Endothelial cell of umbilical vein (primary cell): Measurements from ENCODE around the gene RNH1. TPM values are rescaled to one million over a fixed set of nuclear protein-coding genes. Genes with fewer than 3 reads are reported as not detected.
A peak's percentile ranks its signal among the peaks of the same experiment; 100 is the strongest.

Experiments used
- BruUV-seq: library from RNA; stranded (reverse); fragments of 400-500 nt; replicated peaks from 2 replicates; lab custom pipeline; 2021; lab: Mats Ljungman, UMichigan
- CTCF ChIA-PET: fragments of 300-600, 350-600 bp; sonication (Branson Sonifier 250); formaldehyde crosslinking; loops from one replicate; lab custom pipeline; 2021; ENCODE audit warnings: antibody characterized with exemption, inconsistent platforms; lab: Charles Lee
- POLR2A ChIA-PET: fragments of 300-600, 350-600 bp; sonication (Branson Sonifier 250); formaldehyde crosslinking; loops from one replicate; lab custom pipeline; 2021; ENCODE audit warnings: antibody characterized with exemption, inconsistent platforms; lab: Charles Lee
- DNase-seq: peaks from one replicate; pipeline ENCODE4 v3.0.0-alpha.2; 2011; ENCODE audit warnings: low read depth, low spot score
- FAIRE-seq: peaks from 2 replicates; lab custom pipeline; 2011; peaks lifted over from hg19 to GRCh38; lab: Jason Lieb, UNC
- H2AFZ ChIP-seq: 2 replicates; pipeline ENCODE4 v1.6.0; 2012; ENCODE audit warnings: low read depth, low read length, control low read depth, inconsistent platforms
- H3K27ac ChIP-seq: 2 replicates; pipeline ENCODE4 v1.5.1; 2011; ENCODE audit warnings: low read depth, mild to moderate bottlenecking, control low read depth, low read length, moderate library complexity; ENCODE audit not compliant: insufficient read depth
- H3K27me3 ChIP-seq, 2 experiments: 2 replicates each; pipeline versions ENCODE4 v1.6.0 to v1.6.1; 2011; ENCODE audit warnings: low read length in 2 of 2, mixed read lengths in 1 of 2; ENCODE audit not compliant: control insufficient read depth in 2 of 2, insufficient read depth in 2 of 2
- H3K36me3 ChIP-seq, 2 experiments: 2 replicates in 1 of 2; 3 replicates in 1 of 2; pipeline ENCODE4 v1.5.1; 2011; ENCODE audit warnings: low read length in 2 of 2, mild to moderate bottlenecking in 1 of 2, moderate library complexity in 1 of 2; ENCODE audit not compliant: control insufficient read depth in 2 of 2, insufficient read depth in 2 of 2; ENCODE audit errors: extremely low read depth in 1 of 2
- H3K4me1 ChIP-seq: 3 replicates; pipeline ENCODE4 v1.5.1; 2011; ENCODE audit warnings: mild to moderate bottlenecking, low read length; ENCODE audit not compliant: control insufficient read depth, insufficient read depth; ENCODE audit errors: extremely low read depth
- H3K4me2 ChIP-seq: 2 replicates; pipeline ENCODE4 v1.6.1; 2011; ENCODE audit warnings: low read length, control low read depth, mixed read lengths; ENCODE audit not compliant: insufficient read depth
- H3K4me3 ChIP-seq, 3 experiments: fragments of 200-600 bp in 1 of 3; sonication (generic), shearing (Covaris generic) in 1 of 3; replicated peaks in 1 of 3; 2 replicates each; pipeline ENCODE4 v1.5.1; 2011 to 2016; ENCODE audit warnings: control low read depth in 3 of 3, low read length in 3 of 3, mild to moderate bottlenecking in 2 of 3, inconsistent platforms in 1 of 3, low read depth in 1 of 3, moderate library complexity in 1 of 3; ENCODE audit not compliant: insufficient read depth in 1 of 3
- H3K79me2 ChIP-seq: 2 replicates; pipeline ENCODE4 v1.6.0; 2012; ENCODE audit warnings: low read length, inconsistent platforms; ENCODE audit not compliant: control insufficient read depth, insufficient read depth
- H3K9ac ChIP-seq: replicated peaks from 2 replicates; pipeline ENCODE3; 2011; ENCODE audit warnings: low read length, control low read depth; ENCODE audit not compliant: insufficient read depth; ENCODE audit errors: extremely low read depth
- H3K9me1 ChIP-seq: replicated peaks from 3 replicates; pipeline ENCODE4 v1.6.0; 2011; ENCODE audit warnings: mild to moderate bottlenecking, low read length; ENCODE audit not compliant: control insufficient read depth, insufficient read depth; ENCODE audit errors: extremely low read depth
- H3K9me3 ChIP-seq: replicated peaks from 2 replicates; pipeline ENCODE4 v1.5.1; 2012; ENCODE audit warnings: low read length, inconsistent platforms; ENCODE audit not compliant: control insufficient read depth, insufficient read depth
- H4K20me1 ChIP-seq: replicated peaks from 2 replicates; pipeline ENCODE3; 2011; ENCODE audit warnings: mild to moderate bottlenecking, low read length; ENCODE audit not compliant: control insufficient read depth, insufficient read depth; ENCODE audit errors: extremely low read depth
- EZH2 ChIP-seq: IDR thresholded peaks from 2 replicates; pipeline ENCODE4 v1.6.1; 2012; ENCODE audit warnings: borderline replicate concordance, low read depth, mild to moderate bottlenecking, moderate library complexity, low read length, inconsistent platforms; ENCODE audit not compliant: severe bottlenecking
- FOS ChIP-seq: IDR thresholded peaks from 2 replicates; pipeline ENCODE4 v1.6.1; 2011; ENCODE audit warnings: mild to moderate bottlenecking, low read length, moderate library complexity, borderline replicate concordance; ENCODE audit not compliant: insufficient read depth
- GATA2 ChIP-seq: IDR thresholded peaks from 2 replicates; pipeline ENCODE4 v1.7.0; 2011; ENCODE audit warnings: low read depth, mild to moderate bottlenecking, moderate library complexity, mixed read lengths, low read length; ENCODE audit not compliant: insufficient read length, insufficient read depth
- JUN ChIP-seq: IDR thresholded peaks from 2 replicates; pipeline ENCODE4 v1.6.1; 2011; ENCODE audit warnings: borderline replicate concordance, low read depth; ENCODE audit not compliant: insufficient read length, insufficient read depth
- MYC ChIP-seq: IDR thresholded peaks from one replicate; pipeline ENCODE4 v1.6.1; 2011; ENCODE audit warnings: mild to moderate bottlenecking, low read depth, low read length
- POLR2A ChIP-seq: IDR thresholded peaks from 2 replicates; pipeline ENCODE4 v1.6.1; 2012; ENCODE audit warnings: low read depth, mild to moderate bottlenecking, control low read depth, low read length
- POLR2AphosphoS5 ChIP-seq: IDR thresholded peaks from 2 replicates; pipeline ENCODE4 v1.6.1; 2012; ENCODE audit warnings: low read depth, mild to moderate bottlenecking, control low read depth, low read length, moderate library complexity; ENCODE audit not compliant: insufficient read depth
- dilution Hi-C: fragments of 300-500 bp; cut with MboI; formaldehyde crosslinking; loops from one replicate; pipeline ENCODE4 v1.15.0; 2019; ENCODE audit warnings: low sequenced_read_pairs; ENCODE audit not compliant: extremely low pct_ligation_motif_present
- intact Hi-C: fragments of 100-400 bp; cut with micrococcal nuclease; formaldehyde crosslinking; loops from one replicate; pipeline ENCODE4 v1.10.0; 2022
- polyA plus RNA-seq, 4 experiments: library from polyadenylated mRNA; depleted of rRNA in 3 of 4; stranded (reverse) in 3 of 4; unstranded in 1 of 4; fragments of >200 nt; gene quantifications; 2 replicates each; pipeline versions ENCODE4 v1.2.1 to v1.2.3, GENCODE V29; 2011 to 2012; ENCODE audit warnings: missing spikeins in 1 of 4
- total RNA-seq: library from RNA; stranded (reverse); gene quantifications from 2 replicates; pipeline ENCODE4 v1.2.3, GENCODE V29; 2021
- TF ChIP-seq, protein P1 (sequence below): IDR thresholded peaks from 2 replicates; pipeline ENCODE4 v1.6.1; 2011; ENCODE audit not compliant: insufficient read depth, insufficient read length
- TF ChIP-seq, protein P2 (sequence below), 2 donors: IDR thresholded peaks; 1 replicate in 1 of 2; 2 replicates in 1 of 2; pipeline ENCODE4 v1.5.1; 2011; ENCODE audit warnings: low read length in 2 of 2, mild to moderate bottlenecking in 2 of 2, moderate library complexity in 2 of 2, control low read depth in 1 of 2, inconsistent platforms in 1 of 2, low read depth in 1 of 2; ENCODE audit not compliant: insufficient read depth in 1 of 2; ENCODE audit errors: extremely low read depth in 1 of 2

Gene RNH1
- total and polyA plus RNA-seq, 2 donors (not counting 3 experiments of a cell fraction or from before 2014, with no cell fraction given): 144 to 198 TPM

DNA sequence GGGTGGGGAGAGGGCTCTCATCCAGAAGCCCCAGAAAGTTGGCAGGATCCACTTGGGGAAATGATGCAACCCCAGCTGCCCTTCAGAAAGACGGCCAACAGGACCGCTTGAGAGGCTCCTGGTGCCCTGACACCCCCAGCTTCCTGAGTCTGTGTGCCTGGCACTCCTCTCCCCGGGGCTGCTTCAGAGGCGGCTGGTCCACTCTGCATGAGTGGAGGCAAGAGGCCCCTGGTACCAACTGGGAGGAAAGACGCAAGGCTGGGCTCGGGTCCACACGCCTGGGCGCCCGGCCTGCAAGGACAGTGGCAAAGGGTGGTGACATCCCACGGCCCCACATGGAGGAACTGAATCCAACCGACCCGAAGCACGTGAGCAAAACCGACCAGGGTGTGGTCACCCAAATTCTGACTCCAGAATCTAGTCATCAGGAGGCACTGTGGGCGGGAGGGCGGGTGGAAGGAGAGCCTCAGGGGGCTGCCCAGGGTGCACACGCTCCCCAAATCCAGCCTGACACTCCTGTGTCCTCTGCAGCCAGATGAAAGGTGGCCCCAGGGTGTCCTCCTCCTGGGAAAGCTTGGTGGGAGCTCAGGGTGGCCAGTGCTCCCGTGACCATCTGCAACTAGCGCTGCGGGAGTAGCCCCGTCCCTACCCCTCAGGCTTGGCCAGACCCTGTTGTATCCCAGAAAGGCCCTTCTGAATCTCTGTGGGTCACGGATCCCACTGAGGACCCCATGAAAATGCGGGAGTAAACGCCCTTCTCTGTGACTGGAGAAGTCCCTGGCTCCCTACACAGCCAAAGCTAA lies 3.7 kb downstream of the RNH1 start:
- peak overlapping the region; percentile 89 for H3K4me2 ChIP-seq
- H3K9me1 ChIP-seq: no peaks in the 10 kb centered on the region
- intact Hi-C loops (no loop called here), dilution Hi-C loops (no loop called here)
- H3K9me3 ChIP-seq: no peaks in the 10 kb centered on the region
- H3K9ac ChIP-seq: no peak overlapping the region
- H3K36me3 ChIP-seq: peaks cover 3 to 30% of the 10 kb centered on the region in 2 experiments
- ChIA-PET CTCF (no interaction called here), POLR2A (no interaction called here)
- H3K4me3 ChIP-seq: peak overlapping the region in 2 of 3 experiments; percentile 50 to 64
- no peak overlapping the region for H2AFZ ChIP-seq
- DNase-seq (no peak), FAIRE-seq (no peak)
- H3K79me2 ChIP-seq: peaks cover 20% of the 10 kb centered on the region
- H3K27me3 ChIP-seq: no peaks in the 10 kb centered on the region
- H3K27ac ChIP-seq: no peak overlapping the region
- peaks cover 24% of the 10 kb centered on the region for H3K4me1 ChIP-seq
- BruUV-seq: no TSS peak
- no peaks in the 10 kb centered on the region for H4K20me1 ChIP-seq
- no peak for TF ChIP-seq GATA2
- TF ChIP-seq FOS: no peak
- TF ChIP-seq JUN: no peak
- TF ChIP-seq, protein P1, sequence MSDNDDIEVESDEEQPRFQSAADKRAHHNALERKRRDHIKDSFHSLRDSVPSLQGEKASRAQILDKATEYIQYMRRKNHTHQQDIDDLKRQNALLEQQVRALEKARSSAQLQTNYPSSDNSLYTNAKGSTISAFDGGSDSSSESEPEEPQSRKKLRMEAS: no peak
- no peak for TF ChIP-seq POLR2AphosphoS5
- no peak for TF ChIP-seq MYC
- TF ChIP-seq, protein P2, sequence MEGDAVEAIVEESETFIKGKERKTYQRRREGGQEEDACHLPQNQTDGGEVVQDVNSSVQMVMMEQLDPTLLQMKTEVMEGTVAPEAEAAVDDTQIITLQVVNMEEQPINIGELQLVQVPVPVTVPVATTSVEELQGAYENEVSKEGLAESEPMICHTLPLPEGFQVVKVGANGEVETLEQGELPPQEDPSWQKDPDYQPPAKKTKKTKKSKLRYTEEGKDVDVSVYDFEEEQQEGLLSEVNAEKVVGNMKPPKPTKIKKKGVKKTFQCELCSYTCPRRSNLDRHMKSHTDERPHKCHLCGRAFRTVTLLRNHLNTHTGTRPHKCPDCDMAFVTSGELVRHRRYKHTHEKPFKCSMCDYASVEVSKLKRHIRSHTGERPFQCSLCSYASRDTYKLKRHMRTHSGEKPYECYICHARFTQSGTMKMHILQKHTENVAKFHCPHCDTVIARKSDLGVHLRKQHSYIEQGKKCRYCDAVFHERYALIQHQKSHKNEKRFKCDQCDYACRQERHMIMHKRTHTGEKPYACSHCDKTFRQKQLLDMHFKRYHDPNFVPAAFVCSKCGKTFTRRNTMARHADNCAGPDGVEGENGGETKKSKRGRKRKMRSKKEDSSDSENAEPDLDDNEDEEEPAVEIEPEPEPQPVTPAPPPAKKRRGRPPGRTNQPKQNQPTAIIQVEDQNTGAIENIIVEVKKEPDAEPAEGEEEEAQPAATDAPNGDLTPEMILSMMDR (IDR thresholded peaks at IDR 0.05; ENCODE audit: extremely low read depth in 1 of 2, insufficient read depth in 1 of 2, low read depth in 1 of 2, low read length in 2 of 2): no peak
- TF ChIP-seq EZH2: no peak
- TF ChIP-seq POLR2A: no peak
